OCI-LY7 (cell line): Measurements from ENCODE around the gene PRIMPOL.

Source experiments
- EZH2phosphoT487 ChIP-seq: fragments of 200-600 bp; sonication (generic); IDR thresholded peaks from 2 replicates; pipeline ENCODE4 v1.6.1; 2018; ENCODE audit warnings: low read depth, borderline replicate concordance, mild to moderate bottlenecking, mixed run types, antibody characterized with exemption, low read length, moderate library complexity, mixed read lengths
- TF ChIP-seq, protein P1 (sequence below): fragments of 200-600 bp; sonication (generic); conservative IDR thresholded peaks from 2 replicates; pipeline ENCODE4 v1.5.1; 2014; ENCODE audit warnings: mild to moderate bottlenecking, antibody characterized with exemption, low read length, moderate library complexity, mixed read lengths

DNA sequence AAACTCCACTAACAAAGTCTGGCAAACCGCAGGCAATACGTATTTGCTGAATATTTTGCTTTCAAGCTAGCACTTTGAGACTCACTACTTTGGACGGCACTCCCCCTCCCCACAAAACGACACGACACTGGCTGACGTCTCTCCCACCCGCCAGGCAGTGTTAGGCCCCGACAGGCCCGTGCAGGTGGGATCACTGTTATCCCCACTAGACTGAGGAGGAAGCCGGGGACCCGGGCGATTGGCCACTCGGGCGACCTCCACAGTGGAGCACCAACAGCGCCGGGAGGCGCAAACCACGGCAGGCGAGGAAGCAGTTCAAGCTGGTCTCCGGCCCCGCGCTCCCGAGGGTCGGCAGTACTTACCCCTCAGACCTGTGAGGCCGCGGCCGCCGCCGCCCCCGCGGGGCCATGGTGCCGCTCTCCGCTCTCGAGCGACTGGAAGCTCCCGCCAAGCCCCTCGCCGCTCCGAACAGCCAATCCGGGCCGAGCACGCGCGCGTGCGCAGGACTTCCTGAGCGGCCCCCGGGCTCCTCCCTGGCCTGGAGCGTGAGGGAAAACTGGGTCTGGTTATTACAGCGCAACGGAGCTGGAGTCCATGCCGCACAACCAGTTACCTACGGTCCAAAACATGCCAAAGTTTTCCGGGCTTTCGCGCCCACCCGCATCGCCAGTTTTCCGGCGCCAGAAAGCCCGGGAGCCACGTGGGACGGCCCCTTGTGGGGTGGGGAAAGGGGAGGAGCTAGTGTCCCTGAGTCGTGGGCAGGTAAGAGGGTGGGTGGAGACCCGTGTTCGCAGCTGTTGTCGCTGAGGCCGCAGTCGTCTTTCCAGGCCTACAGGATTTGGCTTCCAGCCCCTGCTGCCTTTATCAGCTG lies 84.4 kb downstream of the PRIMPOL start, which contains the start of gene CENPU:
- TF ChIP-seq, protein P1, sequence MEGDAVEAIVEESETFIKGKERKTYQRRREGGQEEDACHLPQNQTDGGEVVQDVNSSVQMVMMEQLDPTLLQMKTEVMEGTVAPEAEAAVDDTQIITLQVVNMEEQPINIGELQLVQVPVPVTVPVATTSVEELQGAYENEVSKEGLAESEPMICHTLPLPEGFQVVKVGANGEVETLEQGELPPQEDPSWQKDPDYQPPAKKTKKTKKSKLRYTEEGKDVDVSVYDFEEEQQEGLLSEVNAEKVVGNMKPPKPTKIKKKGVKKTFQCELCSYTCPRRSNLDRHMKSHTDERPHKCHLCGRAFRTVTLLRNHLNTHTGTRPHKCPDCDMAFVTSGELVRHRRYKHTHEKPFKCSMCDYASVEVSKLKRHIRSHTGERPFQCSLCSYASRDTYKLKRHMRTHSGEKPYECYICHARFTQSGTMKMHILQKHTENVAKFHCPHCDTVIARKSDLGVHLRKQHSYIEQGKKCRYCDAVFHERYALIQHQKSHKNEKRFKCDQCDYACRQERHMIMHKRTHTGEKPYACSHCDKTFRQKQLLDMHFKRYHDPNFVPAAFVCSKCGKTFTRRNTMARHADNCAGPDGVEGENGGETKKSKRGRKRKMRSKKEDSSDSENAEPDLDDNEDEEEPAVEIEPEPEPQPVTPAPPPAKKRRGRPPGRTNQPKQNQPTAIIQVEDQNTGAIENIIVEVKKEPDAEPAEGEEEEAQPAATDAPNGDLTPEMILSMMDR = no peak
- no peak for TF ChIP-seq EZH2phosphoT487
